SU-DHL-6 (cell line): ENCODE data around the gene TMA7.

Experiments
- H2AFZ ChIP-seq: fragments of 200-600 bp; sonication (generic); 2 replicates; pipeline ENCODE4 v1.6.1; 2014; ENCODE audit warnings: low read depth, mild to moderate bottlenecking, moderate library complexity, mixed read lengths, antibody characterized with exemption, low read length; ENCODE audit not compliant: severe bottlenecking
- H3F3A ChIP-seq: fragments of 200-600 bp; shearing (Covaris generic); 2 replicates; pipeline ENCODE4 v1.6.0; 2016; ENCODE audit warnings: antibody characterized with exemption, mild to moderate bottlenecking; ENCODE audit not compliant: insufficient read depth
- H3K27ac ChIP-seq: fragments of 200-600 bp; sonication (generic); 2 replicates; pipeline ENCODE4 v1.5.1; 2016; ENCODE audit warnings: low read depth, mild to moderate bottlenecking, low read length, moderate library complexity, mixed read lengths
- H3K27me3 ChIP-seq: fragments of 200-600 bp; sonication (generic), shearing (Covaris generic); 2 replicates; pipeline ENCODE4 v1.6.0; 2014; ENCODE audit warnings: mild to moderate bottlenecking, low read length
- H3K36me3 ChIP-seq: fragments of 200-600 bp; sonication (generic); 2 replicates; pipeline ENCODE4 v1.6.1; 2014; ENCODE audit warnings: mild to moderate bottlenecking, low read length, mixed read lengths
- H3K4me2 ChIP-seq: fragments of 300-600, 200-600 bp; shearing (Covaris generic), sonication (generic); 2 replicates; pipeline ENCODE4 v1.6.0; 2014; ENCODE audit warnings: low read length, low read depth, mild to moderate bottlenecking; ENCODE audit not compliant: poor library complexity, severe bottlenecking
- H3K4me3 ChIP-seq: fragments of 200-600 bp; sonication (generic); 2 replicates; pipeline ENCODE4 v1.5.1; 2014; ENCODE audit warnings: antibody characterized with exemption, low read length, mild to moderate bottlenecking, mixed read lengths; ENCODE audit not compliant: insufficient read depth, poor library complexity, severe bottlenecking
- H3K79me2 ChIP-seq: fragments of 200-600 bp; sonication (generic); 2 replicates; pipeline ENCODE4 v1.6.1; 2014; ENCODE audit warnings: mild to moderate bottlenecking, low read length, moderate library complexity; ENCODE audit not compliant: insufficient read depth
- H3K9ac ChIP-seq: fragments of 200-600 bp; sonication (generic); 2 replicates; pipeline ENCODE4 v1.7.0; 2014; ENCODE audit warnings: mild to moderate bottlenecking, low read length
- H3K9me2 ChIP-seq: fragments of 200-600 bp; sonication (generic); replicated peaks from 2 replicates; pipeline ENCODE4 v1.6.1; 2014; ENCODE audit warnings: low read length; ENCODE audit not compliant: insufficient read depth
- H3K9me3 ChIP-seq: fragments of 200-600 bp; sonication (generic); 2 replicates; pipeline ENCODE4 v1.6.1; 2014; ENCODE audit warnings: low read length, mixed read lengths; ENCODE audit not compliant: insufficient read depth
- H4K20me1 ChIP-seq: fragments of 200-600 bp; sonication (generic); 2 replicates; pipeline ENCODE4 v1.6.1; 2014; ENCODE audit warnings: low read depth, mild to moderate bottlenecking, antibody characterized with exemption, low read length, moderate library complexity, mixed read lengths
- CTCF ChIP-seq: fragments of 200-600 bp; sonication (generic); IDR thresholded peaks from one replicate; pipeline ENCODE4 v1.5.1; 2017; ENCODE audit warnings: antibody characterized with exemption, mild to moderate bottlenecking, low read length, moderate library complexity; ENCODE audit not compliant: insufficient read depth, poor library complexity, severe bottlenecking
- EZH2phosphoT487 ChIP-seq: fragments of 200-600 bp; sonication (generic), shearing (Covaris generic); conservative IDR thresholded peaks from 2 replicates; pipeline ENCODE4 v1.6.1; 2018; ENCODE audit warnings: mild to moderate bottlenecking, antibody characterized with exemption, low read length, moderate library complexity, mixed read lengths

The TMA7 gene

DNA sequence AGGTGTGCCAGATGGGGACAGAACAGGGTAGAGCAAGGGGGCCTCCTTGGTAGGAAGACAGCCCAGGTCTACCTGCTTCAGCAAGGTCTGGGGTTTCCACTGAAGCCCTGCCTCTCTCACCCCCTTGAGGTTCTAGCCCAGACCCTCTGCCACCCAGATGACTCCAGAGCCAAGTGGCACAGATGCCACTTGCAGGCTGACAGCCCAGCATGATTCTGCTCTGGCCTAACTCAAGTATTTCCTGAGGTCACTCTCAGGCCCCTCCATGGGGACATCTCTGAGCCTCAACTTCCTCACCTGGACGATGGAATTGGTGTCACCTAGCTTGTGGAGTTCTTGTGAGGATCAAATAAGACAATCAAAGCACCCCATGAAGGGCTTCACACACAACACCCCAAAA lies 34.1 kb upstream of the TMA7 start:
- no peaks in the 10 kb centered on the region for H4K20me1 ChIP-seq
- H3K27me3 ChIP-seq, result no peaks in the 10 kb centered on the region
- no peak overlapping the region for H3K9ac ChIP-seq
- H3K79me2 ChIP-seq, result no peaks in the 10 kb centered on the region
- H3F3A ChIP-seq, result no peaks in the 10 kb centered on the region
- TF ChIP-seq CTCF (no peak), EZH2phosphoT487 (no peak)
- no peak overlapping the region for H2AFZ ChIP-seq
- H3K9me2 ChIP-seq, result no peaks in the 10 kb centered on the region
- no peak overlapping the region for H3K4me3 ChIP-seq
- no peak overlapping the region for H3K4me2 ChIP-seq
- H3K9me3 ChIP-seq, result no peaks in the 10 kb centered on the region
- no peak overlapping the region for H3K27ac ChIP-seq
- H3K36me3 ChIP-seq, result no peaks in the 10 kb centered on the region

DNA sequence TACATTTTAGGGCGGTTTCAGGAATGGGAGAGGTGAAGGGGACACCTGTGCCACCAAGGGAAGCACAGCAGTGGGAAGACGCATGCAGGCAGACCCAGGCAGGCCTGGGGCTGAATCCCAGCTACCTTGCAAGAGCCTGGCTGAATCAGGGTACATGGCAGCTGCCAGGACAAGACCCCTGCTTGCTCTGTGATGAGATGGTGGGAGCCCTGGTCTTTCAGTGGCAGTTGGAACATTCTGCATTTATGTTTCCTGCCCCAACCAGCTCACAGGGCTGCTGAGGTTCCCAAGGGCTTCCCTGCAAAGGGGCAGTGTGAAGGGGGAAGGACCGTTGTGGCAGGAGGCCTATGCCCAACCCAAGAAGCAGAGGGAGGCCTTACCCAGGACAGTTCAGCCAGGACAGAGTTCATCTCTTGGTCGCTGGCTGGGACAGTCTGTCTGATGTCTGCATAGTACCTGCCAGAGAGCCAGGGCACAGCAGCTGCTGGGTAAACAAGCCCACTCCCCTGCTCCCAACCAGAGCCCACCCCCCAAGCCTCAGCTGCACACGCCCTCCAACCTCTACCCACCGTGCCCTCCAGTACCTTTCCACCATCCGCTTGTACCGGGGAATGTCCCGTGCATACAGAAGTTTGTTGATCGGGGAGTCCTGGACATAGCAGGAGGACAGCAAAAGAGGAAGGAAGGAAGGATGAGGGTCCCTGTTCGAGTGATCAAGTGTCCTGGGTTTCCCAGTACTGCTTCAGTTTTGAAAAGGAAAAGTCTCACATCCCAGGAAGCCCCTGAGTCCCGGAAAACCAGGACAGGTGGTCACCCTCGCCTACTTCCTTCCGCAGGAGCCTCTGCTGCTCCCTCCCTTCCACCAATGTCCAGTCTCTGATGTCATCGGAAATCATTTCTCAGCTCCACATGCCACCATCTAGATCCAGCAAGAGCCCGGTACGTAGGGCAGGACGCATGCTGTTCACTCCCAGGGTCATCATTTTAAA lies 33.3 kb upstream of the TMA7 start:
- no peak for TF ChIP-seq EZH2phosphoT487
- no peak for TF ChIP-seq CTCF
- Histone ChIP-seq H3K9ac (no peak overlapping the region), H3K27me3 (no peaks in the 10 kb centered on the region), H3K4me3 (no peak overlapping the region), H3F3A (no peaks in the 10 kb centered on the region), H3K4me2 (no peak overlapping the region), H3K9me3 (no peaks in the 10 kb centered on the region), H4K20me1 (no peaks in the 10 kb centered on the region), H3K9me2 (no peaks in the 10 kb centered on the region), H3K36me3 (no peaks in the 10 kb centered on the region), H3K79me2 (no peaks in the 10 kb centered on the region), H3K27ac (no peak overlapping the region), H2AFZ (no peak overlapping the region)

GRCh38 chr3:48407542-48408099 lies 32.4 kb upstream of the TMA7 start:
- H2AFZ ChIP-seq, result no peak overlapping the region
- H3K27ac ChIP-seq, result no peak overlapping the region
- TF ChIP-seq CTCF (no peak), EZH2phosphoT487 (no peak)
- H3K9me3 ChIP-seq, result no peaks in the 10 kb centered on the region
- H3K27me3 ChIP-seq, result no peaks in the 10 kb centered on the region
- H3K4me2 ChIP-seq, result no peak overlapping the region
- H3F3A ChIP-seq, result no peaks in the 10 kb centered on the region
- no peak overlapping the region for H3K9ac ChIP-seq
- no peak overlapping the region for H3K4me3 ChIP-seq
- no peaks in the 10 kb centered on the region for H3K79me2 ChIP-seq
- no peaks in the 10 kb centered on the region for H3K9me2 ChIP-seq
- no peaks in the 10 kb centered on the region for H3K36me3 ChIP-seq
- H4K20me1 ChIP-seq, result no peaks in the 10 kb centered on the region
